ENCODE data around the gene FKBP7.
"Not testable (repeated sequence)": the region's sequence is repeated elsewhere in the genome, so short reads cannot be mapped to it uniquely, and the experiment has no call there.

The FKBP7 gene

GRCh38 chr2:178478439-178479274 lies at the start of gene FKBP7:
TSS of gene FKBP7 (minus strand) at chr2:178478600. CDS start at chr2:178478499, 101 bp downstream.
- peak; percentile 74 for TF ChIP-seq CTCF (IDR thresholded peaks at IDR 0.05; ENCODE audit: insufficient read depth, low read depth, low read length, missing control alignments)
- DNase-seq (ENCODE audit: low read depth), result peak; percentile 76
- H3K4me3 ChIP-seq (ENCODE audit: low read length), result peak within 1 kb of the TSS; percentile 98

GRCh38 chr2:178527592-178527991 lies 49.2 kb upstream of the FKBP7 start:
- no peak for TF ChIP-seq CTCF (IDR thresholded peaks at IDR 0.05; ENCODE audit: insufficient read depth, low read depth, low read length, missing control alignments)

DNA sequence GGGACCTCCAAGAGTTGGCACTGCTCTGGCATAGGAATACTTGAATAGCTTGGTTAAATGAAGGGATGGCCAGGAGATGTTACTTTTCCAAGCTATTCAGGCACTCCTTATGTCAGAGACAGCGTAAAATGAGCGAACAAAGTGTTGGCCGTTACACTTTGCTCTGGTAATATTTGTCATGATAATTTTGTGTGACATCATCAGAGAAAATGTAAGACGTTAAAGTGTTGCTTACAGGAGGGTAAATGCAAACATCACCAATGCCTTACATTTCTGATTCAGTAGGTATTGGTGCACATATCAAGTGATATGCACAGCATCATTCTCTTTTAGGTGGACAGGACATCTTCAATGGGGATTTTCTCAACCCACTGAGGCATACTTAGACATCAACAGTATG lies 47.9 kb upstream of the FKBP7 start:
- no peak overlapping the region for H3K4me3 ChIP-seq (ENCODE audit: low read length)
- no peak for DNase-seq (ENCODE audit: low read depth)

More at GRCh38 chr2:178527592-178527991, 49.2 kb upstream of the FKBP7 start:
- no peak for DNase-seq (ENCODE audit: low read depth)
- H3K4me3 ChIP-seq (ENCODE audit: low read length), result no peak overlapping the region

GRCh38 chr2:178525460-178525859 lies 47.1 kb upstream of the FKBP7 start:
- DNase-seq (ENCODE audit: low read depth); H3K4me3 ChIP-seq (ENCODE audit: low read length): not testable (repeated sequence)

More for the DNA sequence above, 47.9 kb upstream of the FKBP7 start:
- no peak for TF ChIP-seq CTCF (IDR thresholded peaks at IDR 0.05; ENCODE audit: insufficient read depth, low read depth, low read length, missing control alignments)

DNA sequence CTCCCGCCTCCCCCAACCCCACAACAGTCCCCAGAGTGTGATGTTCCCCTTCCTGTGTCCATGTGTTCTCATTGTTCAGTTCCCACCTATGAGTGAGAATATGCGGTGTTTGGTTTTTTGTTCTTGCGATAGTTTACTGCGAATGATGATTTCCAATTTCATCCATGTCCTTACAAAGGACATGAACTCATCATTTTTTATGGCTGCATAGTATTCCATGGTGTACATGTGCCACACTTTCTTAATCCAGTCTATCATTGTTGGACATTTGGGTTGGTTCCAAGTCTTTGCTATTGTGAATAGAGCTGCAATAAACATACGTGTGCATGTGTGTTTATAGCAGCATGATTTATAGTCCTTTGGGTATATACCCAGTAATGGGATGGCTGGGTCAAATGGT lies 46.6 kb upstream of the FKBP7 start:
- not testable (repeated sequence) for H3K4me3 ChIP-seq (ENCODE audit: low read length); DNase-seq (ENCODE audit: low read depth)

DNA sequence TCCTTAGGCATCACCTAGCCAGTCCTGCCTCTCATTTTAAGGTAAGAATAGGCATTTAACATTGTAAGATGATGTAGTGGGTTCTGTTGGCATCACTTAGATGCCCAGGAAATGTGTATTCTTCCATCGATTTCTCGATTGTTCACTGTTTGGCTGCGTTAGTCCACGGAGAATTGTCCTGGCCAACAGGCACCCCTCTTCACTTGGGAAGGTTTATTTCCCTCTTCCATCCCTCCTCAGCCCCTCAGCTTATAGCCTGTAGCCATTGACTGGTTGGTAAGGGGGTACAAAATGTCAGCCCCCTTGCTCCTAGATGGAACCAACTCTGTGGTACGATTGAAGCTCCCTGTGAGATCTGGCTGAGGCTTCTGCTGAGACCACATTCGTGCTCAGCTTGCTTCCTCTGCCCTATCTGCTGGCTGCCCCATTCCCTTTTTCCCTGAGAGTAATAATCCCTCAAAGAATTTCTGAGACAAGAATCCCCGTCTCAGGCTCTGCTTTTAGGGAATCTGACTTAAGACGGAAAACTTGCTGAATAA lies 45.3 kb upstream of the FKBP7 start:
- TF ChIP-seq CTCF (IDR thresholded peaks at IDR 0.05; ENCODE audit: insufficient read depth, low read depth, low read length, missing control alignments), result no peak
- DNase-seq (ENCODE audit: low read depth), result peak; percentile 1
- peak overlapping the region; percentile 75 for H3K4me3 ChIP-seq (ENCODE audit: low read length)

DNA sequence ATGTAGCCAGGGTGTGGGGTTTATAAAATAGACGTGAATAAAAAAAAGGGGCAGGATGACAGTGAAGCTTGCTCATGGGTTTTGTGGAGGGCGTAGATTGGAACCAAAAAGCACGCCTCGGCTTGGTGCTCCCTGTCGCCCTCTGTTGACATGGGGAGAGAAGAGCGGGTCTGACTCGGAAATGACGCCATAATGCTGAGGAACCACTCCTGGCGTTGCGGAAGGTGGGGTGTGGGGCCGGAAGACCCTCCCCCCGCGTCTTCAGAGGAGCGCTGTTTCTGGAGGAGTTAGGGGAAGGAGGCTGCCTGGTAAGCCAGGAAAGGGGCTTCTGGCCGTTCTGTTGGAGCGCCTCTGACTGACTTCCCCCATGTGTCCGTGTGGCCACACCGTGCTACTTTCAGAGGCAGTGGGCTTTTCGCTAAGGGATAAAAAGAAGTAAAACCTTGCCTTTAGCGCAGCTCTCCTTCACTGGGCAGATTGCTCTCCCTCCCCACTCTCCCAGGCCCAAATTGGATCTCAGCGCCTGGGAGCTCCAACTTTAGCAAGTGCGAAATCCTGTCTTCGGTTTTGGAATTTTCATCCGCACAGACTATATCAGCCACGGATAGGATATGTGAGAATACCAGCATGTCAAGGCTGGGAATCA lies 44.7 kb upstream of the FKBP7 start:
- H3K4me3 ChIP-seq (ENCODE audit: low read length), result peak overlapping the region; percentile 75
- DNase-seq (ENCODE audit: low read depth), result peak; percentile 86
- peak; percentile 86 for TF ChIP-seq CTCF (IDR thresholded peaks at IDR 0.05; ENCODE audit: insufficient read depth, low read depth, low read length, missing control alignments)
